ENCODE results near the gene PPP1R3F.
A peak's percentile ranks its signal among the peaks of the same experiment; 100 is the strongest.

Gene PPP1R3F, protein sequence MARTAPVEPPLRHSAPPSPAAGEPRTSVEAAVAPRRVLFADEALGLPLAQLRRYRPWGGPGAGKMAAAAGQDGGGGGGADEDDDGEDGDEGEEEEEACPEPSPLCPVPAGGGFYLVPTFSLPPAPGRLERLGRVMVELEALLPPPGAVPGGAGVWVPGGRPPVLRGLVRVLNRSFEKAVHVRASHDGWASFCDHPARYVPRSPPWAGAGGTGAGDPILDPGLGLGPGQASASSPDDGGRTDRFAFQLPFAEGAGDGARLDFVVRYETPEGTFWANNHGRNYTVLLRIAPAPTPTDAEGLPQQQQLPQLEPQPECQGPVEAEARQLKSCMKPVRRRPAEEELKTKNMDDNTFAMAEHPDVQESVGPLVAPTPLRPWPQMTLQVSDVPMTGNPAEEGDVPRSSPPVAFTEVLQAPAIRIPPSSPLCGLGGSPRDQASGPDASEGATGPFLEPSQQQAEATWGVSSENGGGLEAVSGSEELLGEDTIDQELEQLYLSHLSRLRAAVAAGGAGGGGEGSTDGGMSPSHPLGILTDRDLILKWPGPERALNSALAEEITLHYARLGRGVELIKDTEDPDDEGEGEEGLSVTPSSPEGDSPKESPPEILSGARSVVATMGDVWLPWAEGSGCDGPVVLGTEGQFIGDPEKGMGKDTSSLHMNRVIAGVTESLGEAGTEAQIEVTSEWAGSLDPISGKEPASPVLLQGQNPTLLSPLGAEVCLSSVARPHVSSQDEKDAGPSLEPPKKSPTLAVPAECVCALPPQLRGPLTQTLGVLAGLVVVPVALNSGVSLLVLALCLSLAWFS

GRCh38 chrX:49269767-49270248 lies at the start of gene PPP1R3F:
PPP1R3F (plus strand) TSS chrX:49269793; CDS start chrX:49269870, 77 bp downstream.
- H3K27me3 Mint-ChIP-seq = no peaks in the 10 kb centered on the region

DNA sequence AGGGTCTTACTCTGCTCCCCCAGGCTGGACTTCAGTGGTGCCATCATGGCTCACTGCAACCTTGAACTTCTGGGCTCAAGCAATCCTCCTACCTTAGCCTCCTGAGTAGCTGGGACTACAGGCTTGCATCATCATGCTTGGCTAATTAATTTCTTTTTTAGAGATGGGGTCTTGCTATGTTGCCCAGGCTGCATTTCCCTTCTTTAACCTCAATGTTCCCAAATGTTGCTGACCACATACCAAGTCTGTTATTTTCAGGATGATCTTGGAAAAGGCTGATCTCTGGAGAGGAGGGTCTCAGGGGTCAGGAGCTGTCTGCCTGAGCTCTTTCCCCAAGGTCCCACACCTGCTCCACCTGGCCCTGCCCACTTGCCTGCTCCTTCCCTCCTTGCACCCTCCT lies 49.5 kb upstream of the PPP1R3F start:
- no peaks in the 10 kb centered on the region for H3K9me3 Mint-ChIP-seq
- H3K4me3 Mint-ChIP-seq = no peak overlapping the region
- no peak overlapping the region for H3K27ac Mint-ChIP-seq
- H3K36me3 Mint-ChIP-seq = no peaks in the 10 kb centered on the region
- no peak for DNase-seq
- H3K4me1 Mint-ChIP-seq = peaks cover 4% of the 10 kb centered on the region
- peaks cover 41% of the 10 kb centered on the region for H3K27me3 Mint-ChIP-seq
- CTCF ChIA-PET = no interaction called here

More at GRCh38 chrX:49269767-49270248, at the start of gene PPP1R3F:
- peaks cover 16% of the 10 kb centered on the region for H3K36me3 Mint-ChIP-seq
- DNase-seq = no peak
- peak within 1 kb of the TSS; percentile 96 for H3K27ac Mint-ChIP-seq
- peak within 1 kb of the TSS; percentile 89 for H3K4me3 Mint-ChIP-seq
- CTCF ChIA-PET = interaction anchor here (1.4 kb wide), 1 partner anchor 77 kb away, joined by 5 read pairs; no protein-coding TSS in a partner anchor
- H3K4me1 Mint-ChIP-seq = peaks cover 56% of the 10 kb centered on the region
- H3K9me3 Mint-ChIP-seq = no peaks in the 10 kb centered on the region

- peaks cover 4% of the 10 kb centered on the region for H3K4me1 Mint-ChIP-seq
- H3K9me3 Mint-ChIP-seq = no peaks in the 10 kb centered on the region
- no peak for DNase-seq
- no peak overlapping the region for H3K27ac Mint-ChIP-seq
- H3K4me3 Mint-ChIP-seq = no peak overlapping the region
- CTCF ChIA-PET = no interaction called here
- peaks cover 47% of the 10 kb centered on the region for H3K27me3 Mint-ChIP-seq
- H3K36me3 Mint-ChIP-seq = no peaks in the 10 kb centered on the region
Measured at GRCh38 chrX:49221868-49222267, 47.7 kb upstream of the PPP1R3F start.

DNA sequence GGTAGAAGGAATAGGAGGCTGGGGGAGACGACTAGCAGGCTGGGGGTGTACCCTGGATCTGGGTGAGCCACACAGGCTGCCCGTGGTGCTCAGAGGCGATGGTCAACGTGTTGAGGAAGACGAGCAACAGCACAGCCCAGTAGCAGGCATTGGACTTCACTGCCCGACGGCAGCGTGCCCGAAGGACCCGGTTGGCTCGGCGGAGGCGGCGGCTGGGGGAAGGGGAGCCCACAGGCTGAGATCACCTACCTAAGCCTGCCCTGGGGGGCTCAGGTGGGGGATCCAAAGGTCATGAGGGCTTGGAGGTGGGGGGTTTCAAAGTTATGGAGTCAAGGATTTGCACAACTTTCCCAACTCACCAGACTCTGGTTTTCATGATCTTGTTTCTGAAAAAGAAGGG lies 43.7 kb upstream of the PPP1R3F start:
- CTCF ChIA-PET = interaction anchor here (1.5 kb wide), 1 partner anchor 33 kb away, joined by 3 read pairs; no protein-coding TSS in a partner anchor
- no peak for DNase-seq
- Mint-ChIP-seq H3K9me3 (no peaks in the 10 kb centered on the region), H3K36me3 (no peaks in the 10 kb centered on the region), H3K4me1 (peaks cover 11% of the 10 kb centered on the region), H3K4me3 (no peak overlapping the region), H3K27ac (no peak overlapping the region), H3K27me3 (peaks cover 57% of the 10 kb centered on the region)

- H3K4me1 Mint-ChIP-seq = peaks cover 22% of the 10 kb centered on the region
- CTCF ChIA-PET = no interaction called here
- no peak for DNase-seq
- no peaks in the 10 kb centered on the region for H3K36me3 Mint-ChIP-seq
- peaks cover 50% of the 10 kb centered on the region for H3K27me3 Mint-ChIP-seq
- no peak overlapping the region for H3K4me3 Mint-ChIP-seq
- no peak overlapping the region for H3K27ac Mint-ChIP-seq
- no peaks in the 10 kb centered on the region for H3K9me3 Mint-ChIP-seq
Measured at GRCh38 chrX:49226946-49227345, 42.6 kb upstream of the PPP1R3F start.

DNA sequence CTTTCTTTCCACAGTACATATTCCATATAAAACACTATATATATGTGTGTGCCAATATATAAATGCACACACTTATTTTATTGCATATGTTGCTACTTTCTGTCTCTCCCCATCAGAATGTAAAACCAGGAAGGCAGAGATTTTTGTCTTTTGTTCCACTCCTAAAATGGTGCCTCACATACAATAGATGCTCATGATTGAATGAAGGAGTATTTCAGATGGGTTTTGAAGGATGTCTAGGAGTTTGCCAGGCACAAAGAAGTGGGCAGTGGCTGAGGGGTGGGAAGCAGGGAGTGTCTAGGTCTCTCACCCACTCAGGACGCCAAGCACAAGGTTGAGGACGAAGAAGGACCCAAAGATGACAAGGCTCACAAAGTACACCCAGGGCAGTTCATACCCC lies 41.9 kb upstream of the PPP1R3F start:
- no peak for DNase-seq
- H3K36me3 Mint-ChIP-seq = no peaks in the 10 kb centered on the region
- H3K4me3 Mint-ChIP-seq = no peak overlapping the region
- CTCF ChIA-PET = no interaction called here
- H3K27me3 Mint-ChIP-seq = peaks cover 45% of the 10 kb centered on the region
- H3K9me3 Mint-ChIP-seq = no peaks in the 10 kb centered on the region
- H3K27ac Mint-ChIP-seq = no peak overlapping the region
- peaks cover 25% of the 10 kb centered on the region for H3K4me1 Mint-ChIP-seq

DNA sequence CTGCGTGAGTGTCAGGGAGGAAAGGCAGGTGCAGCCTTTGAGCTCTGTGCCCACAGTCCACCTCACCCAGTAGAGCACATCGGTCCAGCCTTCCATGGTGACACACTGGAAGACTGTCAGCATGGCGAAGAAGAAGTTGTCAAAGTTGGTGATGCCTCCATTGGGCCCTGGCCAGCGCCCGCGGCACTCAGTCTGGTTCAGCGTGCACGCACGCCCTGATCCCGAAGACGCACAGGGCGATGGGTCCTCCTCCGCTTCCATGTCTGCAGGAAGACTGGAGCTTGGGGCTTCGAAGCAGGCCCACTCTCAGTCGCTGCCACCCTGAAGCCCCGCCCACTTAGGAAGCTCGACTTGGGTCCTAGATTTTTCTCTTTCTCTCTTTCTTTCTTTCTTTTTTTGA lies 41.4 kb upstream of the PPP1R3F start:
- Mint-ChIP-seq H3K4me3 (no peak overlapping the region), H3K9me3 (no peaks in the 10 kb centered on the region), H3K27ac (no peak overlapping the region), H3K36me3 (no peaks in the 10 kb centered on the region), H3K27me3 (peaks cover 40% of the 10 kb centered on the region), H3K4me1 (peaks cover 27% of the 10 kb centered on the region)
- no peak for DNase-seq
- CTCF ChIA-PET = interaction anchor here (1.6 kb wide), 1 partner anchor 35 kb away, joined by 5 read pairs; no protein-coding TSS in a partner anchor

GRCh38 chrX:49230500-49231232 lies 38.9 kb upstream of the PPP1R3F start:
- H3K36me3 Mint-ChIP-seq = no peaks in the 10 kb centered on the region
- peaks cover 23% of the 10 kb centered on the region for H3K27me3 Mint-ChIP-seq
- CTCF ChIA-PET = no interaction called here
- peaks cover 32% of the 10 kb centered on the region for H3K4me1 Mint-ChIP-seq
- no peaks in the 10 kb centered on the region for H3K9me3 Mint-ChIP-seq
- peak overlapping the region; percentile 67 for H3K4me3 Mint-ChIP-seq
- peak; percentile 82 for DNase-seq
- peak overlapping the region; percentile 91 for H3K27ac Mint-ChIP-seq

GRCh38 chrX:49231333-49232000 lies 38.1 kb upstream of the PPP1R3F start:
- CTCF ChIA-PET = no interaction called here
- peaks cover 34% of the 10 kb centered on the region for H3K4me1 Mint-ChIP-seq

DNA sequence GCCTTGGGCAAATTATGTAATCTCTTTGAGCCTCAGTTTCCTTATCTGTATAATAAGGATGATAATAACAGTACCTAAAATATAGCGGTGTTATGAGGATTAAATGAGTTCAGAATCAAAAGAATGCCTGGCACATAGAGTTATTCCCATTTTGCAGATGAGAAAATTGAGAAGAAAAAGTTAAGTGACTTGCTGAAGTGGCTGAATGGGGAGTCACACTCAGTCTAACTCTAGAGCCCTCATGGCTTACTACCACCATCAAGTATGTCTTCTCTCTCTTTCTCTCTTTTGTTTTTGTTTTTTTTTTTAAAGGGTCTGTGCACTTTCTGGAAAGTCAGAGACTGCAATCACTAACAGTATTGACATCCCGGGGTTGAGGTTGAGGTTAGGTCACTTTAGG lies 37.1 kb upstream of the PPP1R3F start:
- H3K4me1 Mint-ChIP-seq = peaks cover 44% of the 10 kb centered on the region
- CTCF ChIA-PET = no interaction called here
- peaks cover 7% of the 10 kb centered on the region for H3K36me3 Mint-ChIP-seq
- peaks cover 10% of the 10 kb centered on the region for H3K27me3 Mint-ChIP-seq
- peak overlapping the region; percentile 70 for H3K27ac Mint-ChIP-seq
- H3K9me3 Mint-ChIP-seq = no peaks in the 10 kb centered on the region
- DNase-seq = no peak
- H3K4me3 Mint-ChIP-seq = no peak overlapping the region

More at GRCh38 chrX:49231333-49232000, 38.1 kb upstream of the PPP1R3F start:
- Mint-ChIP-seq H3K36me3 (no peaks in the 10 kb centered on the region), H3K27me3 (peaks cover 16% of the 10 kb centered on the region), H3K9me3 (no peaks in the 10 kb centered on the region), H3K27ac (peak overlapping the region; percentile 91), H3K4me3 (peak overlapping the region; percentile 67)
- no peak for DNase-seq

DNA sequence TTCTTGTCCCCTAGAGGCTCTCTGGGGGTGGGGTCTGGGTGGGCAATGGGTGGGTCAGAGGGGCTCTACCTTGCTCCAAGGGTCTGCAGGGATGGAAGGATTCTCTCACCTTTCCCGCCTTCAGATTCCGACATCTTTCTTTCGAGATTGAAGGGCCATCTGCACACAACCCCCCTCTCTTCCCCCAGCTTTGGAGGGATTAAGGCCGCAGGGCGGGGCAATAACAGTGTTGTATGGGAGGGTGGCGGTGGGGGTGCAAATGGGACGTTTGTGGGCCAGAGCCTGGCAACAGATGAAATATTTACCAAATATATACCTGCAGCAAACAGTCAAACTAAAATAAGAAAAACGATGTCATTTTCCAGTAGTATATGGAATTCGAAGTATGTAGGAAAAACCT lies 36.4 kb upstream of the PPP1R3F start, which contains the start of gene CACNA1F:
TSS of gene CACNA1F (minus strand) at position 165 of the 400 bp plus-strand sequence. CDS start at position 134, 31 bp downstream.
- DNase-seq = no peak
- peaks cover 6% of the 10 kb centered on the region for H3K27me3 Mint-ChIP-seq
- CTCF ChIA-PET = no interaction called here
- peaks cover 46% of the 10 kb centered on the region for H3K4me1 Mint-ChIP-seq
- H3K4me3 Mint-ChIP-seq = no peak within 1 kb of the TSS
- peaks cover 7% of the 10 kb centered on the region for H3K36me3 Mint-ChIP-seq
- peak within 1 kb of the TSS; percentile 70 for H3K27ac Mint-ChIP-seq
- no peaks in the 10 kb centered on the region for H3K9me3 Mint-ChIP-seq

DNA sequence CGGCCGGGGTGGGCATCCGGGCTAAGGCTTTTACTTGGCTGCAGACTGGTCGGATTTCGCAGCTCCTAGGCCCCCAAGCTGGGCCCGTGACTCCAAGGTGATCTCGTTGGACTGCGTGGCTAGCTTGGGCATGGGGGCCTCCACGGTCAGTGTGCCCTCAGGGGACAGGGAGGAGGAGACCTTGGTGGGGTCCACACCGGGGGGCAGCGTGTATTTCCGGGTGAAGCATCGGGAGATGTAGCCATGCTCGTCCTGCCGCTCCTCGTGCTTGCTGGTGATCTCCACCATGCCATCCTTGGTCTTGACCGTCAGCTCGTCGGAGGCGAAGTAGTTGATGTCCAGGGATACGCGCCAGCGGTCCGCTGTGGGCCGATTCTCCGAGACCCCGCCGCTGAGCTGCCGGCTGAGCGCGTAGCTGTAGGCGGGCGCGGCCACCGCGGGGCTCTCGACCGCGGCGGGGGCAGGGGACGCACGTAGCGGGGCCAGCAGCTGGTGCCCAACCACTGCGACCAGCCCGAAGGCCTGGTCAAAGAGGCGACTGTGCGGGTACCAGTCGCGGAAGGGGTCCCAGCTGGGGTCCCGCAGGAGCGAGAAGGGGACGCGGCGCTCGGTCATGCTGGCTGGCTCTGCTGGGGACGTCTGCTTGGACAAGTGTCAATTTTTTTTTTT lies 35.6 kb upstream of the PPP1R3F start:
- Mint-ChIP-seq H3K27ac (no peak overlapping the region), H3K36me3 (peaks cover 9% of the 10 kb centered on the region), H3K27me3 (no peaks in the 10 kb centered on the region), H3K4me3 (no peak overlapping the region), H3K4me1 (peaks cover 48% of the 10 kb centered on the region), H3K9me3 (no peaks in the 10 kb centered on the region)
- no peak for DNase-seq
- CTCF ChIA-PET = interaction anchor here (0.6 kb wide), 1 partner anchor 9 kb away, joined by 3 read pairs; no protein-coding TSS in a partner anchor

GRCh38 chrX:49237060-49237459 lies 32.5 kb upstream of the PPP1R3F start:
- H3K9me3 Mint-ChIP-seq = no peaks in the 10 kb centered on the region
- no peak for DNase-seq
- H3K27ac Mint-ChIP-seq = peak overlapping the region; percentile 62
- H3K4me3 Mint-ChIP-seq = peak overlapping the region; percentile 87
- CTCF ChIA-PET = no interaction called here
- H3K36me3 Mint-ChIP-seq = peaks cover 20% of the 10 kb centered on the region
- peaks cover 31% of the 10 kb centered on the region for H3K4me1 Mint-ChIP-seq
- H3K27me3 Mint-ChIP-seq = no peaks in the 10 kb centered on the region

Data from activated naive CD4-positive, alpha-beta T cell treated with anti-CD3 and anti-CD28 coated beads, Interleukin-2, amount 10 ng/mL, durations not matched to agents 7 days and 5 days (primary cell).